D721Med (cell line): Measurements from ENCODE around the gene TDRD9.

Source experiments
- DNase-seq: peaks from one replicate; pipeline ENCODE4 v3.0.0; 2011; ENCODE audit warnings: low spot score; ENCODE audit not compliant: insufficient read length
- FAIRE-seq: peaks from 2 replicates; lab custom pipeline; 2011; peaks lifted over from hg19 to GRCh38; lab: Jason Lieb, UNC
- CTCF ChIP-seq: IDR thresholded peaks from 2 replicates; pipeline ENCODE4 v1.5.1; 2012; ENCODE audit warnings: mild to moderate bottlenecking, control low read depth; ENCODE audit not compliant: insufficient read depth; ENCODE audit errors: missing control alignments

TDRD9 gene

DNA sequence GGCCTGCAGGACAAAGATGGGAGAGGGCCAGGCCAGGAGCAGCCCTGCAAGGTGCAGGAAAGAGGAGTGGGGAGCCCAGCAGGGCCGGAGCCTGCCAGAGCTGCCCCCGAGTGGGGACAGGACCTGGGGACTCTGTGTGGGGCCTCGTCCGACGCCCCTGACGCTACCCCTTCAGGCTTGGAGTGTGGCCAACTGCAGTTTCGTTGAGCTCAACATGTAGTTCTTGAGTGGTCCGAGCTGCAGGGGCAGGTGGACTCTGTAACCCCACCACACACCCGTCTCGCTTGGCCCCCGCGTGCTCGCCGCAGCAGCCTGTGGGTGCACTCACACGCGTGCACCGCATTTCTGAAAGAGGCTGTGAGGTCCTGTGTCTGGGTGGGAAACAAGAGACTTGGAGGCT, 159.2 kb downstream of the TDRD9 start:
- no peak for FAIRE-seq
- no peak for DNase-seq
- no peak for TF ChIP-seq CTCF

- FAIRE-seq: no peak
- DNase-seq: no peak
- TF ChIP-seq CTCF: no peak
Observed at GRCh38 chr14:104087981-104088850, 160.0 kb downstream of the TDRD9 start.

DNA sequence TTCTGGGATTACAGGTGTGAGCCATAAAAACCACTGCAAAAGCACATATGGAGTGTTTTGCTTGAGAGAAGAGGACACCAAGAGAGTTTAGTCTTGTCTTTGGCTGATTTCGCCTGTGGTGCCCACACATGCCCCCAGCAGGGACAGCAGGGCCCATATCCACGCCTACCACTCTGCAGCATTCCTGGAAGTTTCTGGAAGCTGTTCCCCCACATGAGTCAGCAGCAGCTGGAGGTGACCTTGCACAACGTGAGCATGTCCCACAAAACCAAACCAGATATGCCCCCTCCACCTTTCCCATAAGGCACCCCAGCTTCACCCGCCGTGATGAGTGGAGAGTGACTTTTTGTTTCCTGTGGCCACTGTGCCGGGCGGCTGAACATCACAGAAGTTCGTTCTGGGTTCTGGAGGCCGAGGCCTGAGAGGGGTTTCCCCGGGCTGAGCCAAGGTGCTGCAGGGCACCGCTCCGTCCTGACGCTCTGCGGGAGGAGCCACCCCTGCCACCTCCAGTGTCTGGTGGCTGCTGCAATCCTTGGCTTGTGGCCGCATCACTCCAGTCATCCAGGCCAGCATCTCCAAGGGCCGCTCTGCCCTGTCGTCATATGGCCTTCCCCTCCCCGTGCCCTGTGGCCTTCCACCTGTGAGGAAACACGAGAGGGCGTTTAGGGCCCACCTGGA, 162.0 kb downstream of the TDRD9 start:
- TF ChIP-seq CTCF: no peak
- DNase-seq: no peak
- FAIRE-seq: no peak

DNA sequence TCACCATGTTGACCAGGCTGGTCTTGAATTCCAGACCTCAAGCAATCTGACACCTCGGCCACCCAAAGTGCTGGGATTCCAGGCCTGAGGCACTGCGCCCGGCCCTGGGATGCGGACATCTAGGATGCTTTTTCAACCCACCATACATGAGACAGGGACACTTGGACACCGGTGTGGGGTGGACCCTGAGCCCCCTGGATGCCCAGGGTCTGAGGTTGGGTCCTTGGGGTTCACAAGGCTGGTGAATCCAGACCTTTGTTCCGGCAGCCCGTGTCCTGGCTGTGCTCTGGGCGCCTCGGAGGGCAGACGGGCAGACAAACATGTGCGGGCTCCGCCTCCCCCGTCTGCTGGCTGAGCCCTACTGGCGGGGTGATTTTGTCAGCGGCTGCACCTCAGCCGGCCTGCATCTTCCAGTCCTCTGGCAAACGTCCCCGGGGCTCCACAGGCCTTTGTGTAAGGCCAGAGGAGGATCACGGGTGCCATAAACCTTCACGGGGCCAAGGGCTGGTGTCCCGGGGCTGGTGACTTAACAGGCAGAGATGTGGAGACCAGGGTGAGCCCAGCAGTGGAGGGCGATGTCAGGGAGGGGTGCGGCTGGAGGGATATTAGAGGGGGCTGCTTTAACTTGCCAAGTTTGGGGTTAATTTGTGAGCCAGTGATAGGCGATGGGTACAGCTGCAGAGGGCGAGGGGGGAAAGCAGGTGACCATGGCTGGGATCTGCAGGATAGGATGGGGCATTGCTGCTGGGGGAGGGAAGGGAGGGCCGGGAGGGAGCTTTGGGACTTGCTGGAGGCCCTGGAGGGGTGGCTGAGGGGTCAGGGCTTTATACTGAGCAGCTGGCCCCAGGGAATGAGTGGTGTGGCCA, 163.0 kb downstream of the TDRD9 start:
- DNase-seq (no peak), FAIRE-seq (no peak)

DNA sequence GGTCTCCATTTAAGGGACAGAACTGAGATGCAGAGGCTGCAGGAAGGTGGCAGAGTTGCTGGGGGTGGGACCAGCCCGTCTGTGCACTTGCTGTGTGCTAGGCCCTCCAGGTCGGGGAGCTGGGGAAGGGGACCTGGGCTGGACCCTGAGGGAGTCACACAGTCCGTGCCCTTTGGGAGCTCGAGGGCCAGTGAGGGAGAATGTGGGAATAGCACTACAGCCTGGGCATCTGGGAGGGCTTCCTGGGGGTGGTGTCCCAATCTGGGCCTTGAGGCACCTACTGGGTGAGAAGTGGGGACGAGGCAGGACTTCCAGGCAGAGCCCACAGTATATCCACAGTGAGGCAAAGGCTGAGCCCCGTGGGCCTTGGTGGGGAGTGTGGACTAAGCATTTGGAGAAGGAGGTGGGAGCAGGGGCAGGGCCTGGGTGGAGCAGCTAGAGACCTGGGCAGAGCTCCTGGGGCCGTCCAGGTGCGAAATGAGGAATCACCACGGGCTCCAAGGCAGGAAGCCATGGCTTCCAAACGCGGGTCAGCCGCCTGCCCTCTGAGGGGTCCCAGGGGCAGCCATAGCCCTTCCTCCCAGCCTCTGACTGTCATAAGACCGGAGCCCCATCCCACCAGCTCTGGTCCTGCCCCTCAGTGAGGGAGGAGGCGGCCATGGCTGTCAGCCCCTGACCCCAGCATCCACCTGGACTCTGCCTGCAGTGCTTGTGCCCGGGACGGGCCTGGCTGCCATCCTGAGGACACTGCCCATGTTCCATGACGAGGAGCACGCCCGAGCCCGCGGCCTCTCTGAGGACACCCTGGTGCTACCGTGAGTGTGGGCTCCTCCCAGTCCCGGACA, 163.9 kb downstream of the TDRD9 start:
- DNase-seq (no peak), FAIRE-seq (no peak)
- TF ChIP-seq CTCF: no peak

More for the DNA sequence above, 163.0 kb downstream of the TDRD9 start:
- TF ChIP-seq CTCF: no peak

DNA sequence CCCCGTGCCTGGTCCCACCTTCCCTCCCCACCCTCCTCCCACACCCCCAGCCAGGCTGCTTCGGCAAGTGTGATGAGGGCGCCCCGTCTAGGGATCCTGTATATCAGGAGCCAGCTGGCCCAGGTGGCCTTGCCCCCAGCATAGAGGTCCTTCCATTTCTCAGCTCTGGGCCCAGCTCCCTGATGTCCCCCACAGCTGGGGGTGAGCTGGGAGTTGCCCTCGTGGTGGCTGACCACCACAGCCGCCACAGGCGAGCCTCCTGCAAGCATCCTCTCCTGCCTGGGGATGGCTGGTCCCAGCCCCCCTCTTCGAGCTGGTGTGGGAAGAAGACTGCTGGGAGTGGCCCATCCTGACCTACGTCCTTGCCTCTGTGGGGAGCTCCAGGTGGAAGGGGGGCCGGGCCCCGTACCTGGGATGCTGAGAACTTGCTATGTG, 164.7 kb downstream of the TDRD9 start:
- FAIRE-seq: no peak

More for the DNA sequence above, 164.7 kb downstream of the TDRD9 start:
- TF ChIP-seq CTCF: no peak
- no peak for DNase-seq
